Stimulated activated naive CD8-positive, alpha-beta T cell treated with anti-CD3 and anti-CD28 coated beads, Interleukin-15, Interleukin-2, amounts not matched to agents 100 ng/mL and 50 ng/mL, for 24 hours (primary cell): ENCODE measurements around the gene GTF2A2.
"Not testable (repeated sequence)": the region's sequence is repeated elsewhere in the genome, so short reads cannot be mapped to it uniquely, and the experiment has no call there.

Experiments
- H3K27ac Mint-ChIP-seq: one replicate; pipeline ENCODE4 v1.8.0; 2021; ENCODE audit warnings: mild to moderate bottlenecking, mixed read lengths
- H3K27me3 Mint-ChIP-seq: one replicate; pipeline ENCODE4 v1.8.0; 2021; ENCODE audit warnings: mixed read lengths
- H3K36me3 Mint-ChIP-seq: one replicate; pipeline ENCODE4 v1.8.0; 2021; ENCODE audit warnings: low read depth, mixed read lengths
- H3K4me1 Mint-ChIP-seq: one replicate; pipeline ENCODE4 v1.8.0; 2021; ENCODE audit warnings: low read depth, mixed read lengths
- H3K4me3 Mint-ChIP-seq: one replicate; pipeline ENCODE4 v1.8.0; 2021; ENCODE audit warnings: mild to moderate bottlenecking, mixed read lengths
- H3K9me3 Mint-ChIP-seq: one replicate; pipeline ENCODE4 v1.8.0; 2021; ENCODE audit warnings: mixed read lengths

GTF2A2 gene, protein sequence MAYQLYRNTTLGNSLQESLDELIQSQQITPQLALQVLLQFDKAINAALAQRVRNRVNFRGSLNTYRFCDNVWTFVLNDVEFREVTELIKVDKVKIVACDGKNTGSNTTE

DNA sequence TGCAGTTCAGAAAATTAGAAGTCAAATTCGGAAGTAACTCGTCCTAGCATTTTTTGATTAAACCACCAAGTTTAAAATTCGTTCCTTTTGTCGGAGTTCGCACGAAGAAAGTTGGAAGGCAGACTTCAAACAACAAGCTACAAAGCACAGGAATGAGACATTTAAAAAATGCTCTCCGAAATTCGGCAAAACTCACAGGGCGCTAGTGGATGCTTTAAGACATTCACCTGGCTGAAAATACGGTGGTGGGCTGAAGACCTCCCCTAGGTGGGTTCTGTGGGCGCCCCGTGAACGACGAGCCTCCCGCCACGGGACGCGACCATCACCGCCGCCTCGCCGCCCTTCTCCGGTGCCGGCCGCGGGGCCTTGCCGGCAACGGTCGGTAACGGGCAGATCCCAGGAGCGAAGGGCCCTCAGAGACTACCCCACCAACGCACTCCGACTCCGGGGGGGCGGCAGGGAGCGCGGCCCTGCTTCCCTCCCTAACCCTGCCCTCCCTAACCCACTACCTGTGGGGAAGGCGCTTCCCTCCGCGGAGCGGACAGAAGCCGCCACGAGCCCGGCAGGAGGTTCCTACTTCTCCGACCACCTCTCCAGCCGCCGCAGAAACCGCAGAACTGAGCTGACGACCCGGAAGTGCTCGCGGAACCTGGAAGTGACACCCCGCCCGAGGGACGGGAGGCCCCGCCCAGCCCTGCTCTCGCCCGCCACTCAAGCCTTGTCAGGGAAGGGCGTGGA is at the start of gene GTF2A2:
Gene GTF2A2 (minus strand): TSS at position 619 of the 738 bp plus-strand sequence. CDS start 5,238 bp downstream, outside the sequence.
- Mint-ChIP-seq H3K9me3 (no peaks in the 10 kb centered on the region), H3K36me3 (peaks cover 22% of the 10 kb centered on the region), H3K4me1 (peaks cover 4% of the 10 kb centered on the region), H3K27me3 (no peaks in the 10 kb centered on the region), H3K4me3 (no peak within 1 kb of the TSS), H3K27ac (no peak within 1 kb of the TSS)

DNA sequence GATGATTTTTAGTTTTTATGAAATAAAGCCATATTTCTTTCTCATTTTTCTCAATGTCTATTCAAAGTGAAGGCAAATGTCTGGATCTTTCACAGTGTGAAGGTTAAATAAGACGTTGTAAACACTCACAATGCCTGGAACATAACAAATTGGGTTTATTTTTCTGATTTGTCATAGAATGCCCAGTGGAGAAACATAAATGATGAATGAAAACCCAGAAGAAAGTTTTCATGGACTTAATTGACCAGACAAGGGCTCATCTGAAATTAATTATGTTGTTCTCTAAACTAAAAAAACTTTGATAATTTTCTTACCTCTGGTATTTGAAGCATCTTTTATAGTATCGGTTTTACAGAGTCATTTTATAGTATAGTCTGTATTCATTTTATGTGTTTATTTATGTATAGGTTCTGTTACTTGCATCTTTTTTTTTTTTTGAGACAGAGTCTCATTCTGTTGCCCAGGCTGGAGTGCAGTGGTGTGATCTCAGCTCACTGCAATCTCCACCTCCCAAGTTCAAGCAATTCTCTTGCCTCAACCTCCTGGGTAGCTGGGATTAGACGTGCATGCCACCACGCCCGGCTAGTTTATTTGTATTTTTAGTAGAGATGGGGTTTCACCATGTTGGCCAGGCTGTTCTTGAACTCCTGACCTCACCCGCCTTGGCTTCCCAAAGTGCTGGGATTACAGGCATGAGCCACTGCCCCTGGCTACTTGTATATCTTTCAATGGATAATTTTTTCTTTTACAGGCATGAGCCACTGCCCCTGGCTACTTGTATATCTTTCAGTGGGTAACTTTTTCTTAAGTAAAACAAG is 46.9 kb upstream of the GTF2A2 start:
- no peaks in the 10 kb centered on the region for H3K9me3 Mint-ChIP-seq
- no peak overlapping the region for H3K27ac Mint-ChIP-seq
- no peaks in the 10 kb centered on the region for H3K36me3 Mint-ChIP-seq
- H3K4me1 Mint-ChIP-seq, result no peaks in the 10 kb centered on the region
- H3K27me3 Mint-ChIP-seq, result peaks cover 6% of the 10 kb centered on the region
- no peak overlapping the region for H3K4me3 Mint-ChIP-seq

- H3K4me3 Mint-ChIP-seq, result no peak overlapping the region
- H3K9me3 Mint-ChIP-seq, result no peaks in the 10 kb centered on the region
- H3K27me3 Mint-ChIP-seq, result peaks cover 6% of the 10 kb centered on the region
- H3K4me1 Mint-ChIP-seq, result no peaks in the 10 kb centered on the region
- no peak overlapping the region for H3K27ac Mint-ChIP-seq
- no peaks in the 10 kb centered on the region for H3K36me3 Mint-ChIP-seq
These were observed 45.0 kb upstream of the GTF2A2 start for GRCh38 chr15:59702351-59702750.

DNA sequence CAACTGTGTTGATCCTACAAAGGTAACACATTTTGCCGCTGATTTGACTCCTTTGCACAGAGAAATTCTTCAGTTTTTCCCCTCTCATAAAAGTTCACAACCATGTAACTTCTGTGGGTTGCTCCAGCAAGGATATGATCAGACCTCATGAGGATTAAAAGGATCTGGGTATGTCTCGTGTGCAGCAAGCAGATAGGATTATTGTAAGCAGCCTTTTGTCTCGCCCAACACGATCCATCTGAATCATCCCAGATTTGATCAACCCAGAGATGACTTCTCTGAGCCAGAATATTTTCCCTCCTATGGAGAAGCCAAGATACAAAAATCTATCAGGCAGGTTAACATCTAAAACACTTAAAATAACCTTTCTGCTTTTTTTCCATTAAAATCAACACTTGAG is 44.6 kb upstream of the GTF2A2 start:
- H3K27ac Mint-ChIP-seq, result no peak overlapping the region

GRCh38 chr15:59699810-59700431 is 42.6 kb upstream of the GTF2A2 start:
- Mint-ChIP-seq H3K27me3 (peaks cover 6% of the 10 kb centered on the region), H3K36me3 (no peaks in the 10 kb centered on the region), H3K4me1 (no peaks in the 10 kb centered on the region), H3K27ac (no peak overlapping the region), H3K4me3 (no peak overlapping the region), H3K9me3 (no peaks in the 10 kb centered on the region)

More for the DNA sequence above, 44.6 kb upstream of the GTF2A2 start:
- Mint-ChIP-seq H3K36me3 (no peaks in the 10 kb centered on the region), H3K27me3 (peaks cover 6% of the 10 kb centered on the region), H3K4me1 (no peaks in the 10 kb centered on the region), H3K4me3 (no peak overlapping the region), H3K9me3 (no peaks in the 10 kb centered on the region)

DNA sequence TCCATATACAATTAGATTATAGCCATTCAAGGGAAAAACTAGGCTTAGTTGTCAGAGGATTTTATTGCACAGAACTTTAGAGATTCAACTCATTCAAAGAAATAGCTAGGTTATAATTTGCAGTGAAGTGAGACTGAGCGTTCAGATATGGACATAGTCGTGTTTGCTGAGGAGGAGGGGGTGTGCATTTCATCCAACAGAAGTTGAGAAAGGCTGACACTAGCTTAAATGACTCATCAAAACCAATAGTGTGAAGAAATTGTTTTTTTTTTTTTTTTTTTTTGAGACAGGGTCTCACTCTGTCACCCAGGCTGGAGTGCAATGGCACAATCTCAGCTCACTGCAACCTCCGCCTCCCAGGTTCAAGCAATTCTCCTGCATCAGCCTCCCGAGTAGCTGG is 40.8 kb upstream of the GTF2A2 start:
- not testable (repeated sequence) for H3K27me3 Mint-ChIP-seq, H3K4me3 Mint-ChIP-seq, H3K27ac Mint-ChIP-seq, H3K36me3 Mint-ChIP-seq, H3K9me3 Mint-ChIP-seq, H3K4me1 Mint-ChIP-seq

- H3K4me3 Mint-ChIP-seq, result no peak overlapping the region
- H3K27me3 Mint-ChIP-seq, result peaks cover 3% of the 10 kb centered on the region
- H3K4me1 Mint-ChIP-seq, result no peaks in the 10 kb centered on the region
- H3K36me3 Mint-ChIP-seq, result no peaks in the 10 kb centered on the region
- no peaks in the 10 kb centered on the region for H3K9me3 Mint-ChIP-seq
- H3K27ac Mint-ChIP-seq, result no peak overlapping the region
These were observed 39.0 kb upstream of the GTF2A2 start for GRCh38 chr15:59696332-59696731.

DNA sequence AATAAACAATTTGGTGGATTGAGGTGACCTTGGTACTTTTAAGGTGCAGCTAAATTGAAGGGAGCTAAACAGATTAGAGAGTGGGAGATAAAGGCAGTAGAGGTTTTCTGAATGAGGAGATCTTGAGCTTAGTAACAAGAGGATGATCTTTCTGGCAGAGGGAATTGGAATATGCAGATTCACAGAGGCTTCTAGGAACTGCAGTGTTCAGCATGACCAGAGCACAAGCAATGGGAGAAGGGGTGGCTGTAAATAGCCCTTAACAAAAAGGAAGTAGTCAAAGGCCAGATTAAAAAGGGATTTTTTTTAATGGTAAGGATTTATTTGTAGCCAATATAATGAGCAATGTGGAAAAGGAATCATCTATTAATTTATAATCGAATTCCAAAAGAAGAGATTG is 37.5 kb upstream of the GTF2A2 start:
- no peak overlapping the region for H3K27ac Mint-ChIP-seq

DNA sequence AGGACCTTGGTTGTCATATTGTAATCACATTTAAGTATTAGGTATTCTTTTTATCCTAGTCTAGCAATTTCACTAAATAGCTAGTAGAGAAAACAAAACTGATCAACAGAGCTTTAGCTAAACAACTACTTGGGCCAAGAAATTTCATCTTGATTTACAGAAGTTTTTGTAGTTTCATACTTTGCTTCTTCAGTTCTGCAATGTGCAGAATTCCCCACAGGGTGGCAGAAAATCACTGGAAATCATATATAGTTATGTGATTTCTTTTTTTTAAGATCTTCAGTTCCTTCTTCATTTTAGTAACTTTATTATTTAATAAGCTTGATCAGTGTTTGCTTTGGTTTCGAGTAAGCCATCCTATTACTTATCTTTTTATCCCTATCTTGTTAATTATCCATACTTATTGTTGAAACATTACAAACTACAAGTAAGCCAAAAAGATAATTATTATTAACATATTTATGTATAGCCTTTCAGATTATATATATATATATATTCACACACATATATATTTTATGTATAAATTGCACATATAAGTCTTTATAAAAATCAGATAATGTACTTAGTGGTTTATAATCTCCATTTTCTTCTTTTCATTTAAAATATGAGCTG is 34.0 kb upstream of the GTF2A2 start:
- peaks cover 32% of the 10 kb centered on the region for H3K4me1 Mint-ChIP-seq
- H3K9me3 Mint-ChIP-seq, result no peaks in the 10 kb centered on the region
- peaks cover 16% of the 10 kb centered on the region for H3K36me3 Mint-ChIP-seq
- no peak overlapping the region for H3K27ac Mint-ChIP-seq
- H3K27me3 Mint-ChIP-seq, result no peaks in the 10 kb centered on the region
- no peak overlapping the region for H3K4me3 Mint-ChIP-seq

More for the DNA sequence above, 37.5 kb upstream of the GTF2A2 start:
- H3K4me1 Mint-ChIP-seq, result peaks cover 9% of the 10 kb centered on the region
- H3K4me3 Mint-ChIP-seq, result no peak overlapping the region
- no peaks in the 10 kb centered on the region for H3K9me3 Mint-ChIP-seq
- H3K27me3 Mint-ChIP-seq, result peaks cover under 1% of the 10 kb centered on the region
- no peaks in the 10 kb centered on the region for H3K36me3 Mint-ChIP-seq

GRCh38 chr15:59689626-59690236 is 32.4 kb upstream of the GTF2A2 start:
- Mint-ChIP-seq H3K27ac (peak overlapping the region; percentile 93), H3K36me3 (peaks cover 27% of the 10 kb centered on the region), H3K4me3 (peak overlapping the region; percentile 94), H3K27me3 (no peaks in the 10 kb centered on the region), H3K9me3 (no peaks in the 10 kb centered on the region), H3K4me1 (peaks cover 47% of the 10 kb centered on the region)

- Mint-ChIP-seq H3K27me3 (no peaks in the 10 kb centered on the region), H3K4me3 (peak within 1 kb of the TSS; percentile 94), H3K36me3 (peaks cover 30% of the 10 kb centered on the region), H3K4me1 (peaks cover 55% of the 10 kb centered on the region), H3K9me3 (no peaks in the 10 kb centered on the region), H3K27ac (peak within 1 kb of the TSS; percentile 93)
These were observed 31.7 kb upstream of the GTF2A2 start, which contains the start of gene BNIP2 for GRCh38 chr15:59688782-59689625. TSS of gene BNIP2 (minus strand) at chr15:59689320. CDS start at chr15:59682457, 6,863 bp downstream.

DNA sequence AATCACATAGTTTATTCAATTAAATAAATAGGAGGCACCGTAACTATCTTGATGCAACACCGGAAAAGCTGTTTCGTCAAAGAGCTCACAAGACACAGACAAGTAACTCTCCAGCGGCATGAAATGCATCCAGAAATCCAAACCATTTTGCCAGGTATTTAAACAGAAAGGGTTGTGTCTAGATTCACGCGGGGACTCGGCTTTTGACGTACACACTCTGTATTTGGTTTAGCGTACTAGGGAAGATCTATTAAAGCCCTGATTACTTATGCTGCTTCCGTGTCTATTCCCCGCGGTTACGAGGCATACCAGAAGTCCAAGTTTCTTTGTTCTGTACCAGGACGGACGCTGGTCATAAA is 31.1 kb upstream of the GTF2A2 start:
- H3K27me3 Mint-ChIP-seq, result no peaks in the 10 kb centered on the region
- H3K4me1 Mint-ChIP-seq, result peaks cover 59% of the 10 kb centered on the region
- peaks cover 33% of the 10 kb centered on the region for H3K36me3 Mint-ChIP-seq
- peak overlapping the region; percentile 94 for H3K4me3 Mint-ChIP-seq
- H3K9me3 Mint-ChIP-seq, result no peaks in the 10 kb centered on the region
- H3K27ac Mint-ChIP-seq, result peak overlapping the region; percentile 93

GRCh38 chr15:59687836-59688235 is 30.5 kb upstream of the GTF2A2 start:
- H3K4me1 Mint-ChIP-seq, result peaks cover 64% of the 10 kb centered on the region
- H3K4me3 Mint-ChIP-seq, result peak overlapping the region; percentile 94
- no peaks in the 10 kb centered on the region for H3K27me3 Mint-ChIP-seq
- peak overlapping the region; percentile 93 for H3K27ac Mint-ChIP-seq
- no peaks in the 10 kb centered on the region for H3K9me3 Mint-ChIP-seq
- peaks cover 38% of the 10 kb centered on the region for H3K36me3 Mint-ChIP-seq
